ENCODE results near the gene STK38. TPM values are rescaled to one million over a fixed set of nuclear protein-coding genes. Genes with fewer than 3 reads are reported as not detected.

Gene STK38
- total and polyA plus RNA-seq, 9 of the 15 experiments (the other 6 are each of a cell fraction or from before 2014, with no cell fraction given) = 5.7 to 28.7 (median 19.5) TPM

- TF ChIP-seq FOXO4 (CRISPR knock-in tag; IDR thresholded peaks at IDR 0.05) (no peak), ZNF79 (CRISPR knock-in tag; IDR thresholded peaks at IDR 0.05; ENCODE audit: low read depth) (no peak), ZEB2 (IDR thresholded peaks at IDR 0.05) (0 out of 2 replicates have a peak, but pooled peaks have one; percentile 36), ARID1B (IDR thresholded peaks at IDR 0.05) (peak; percentile 56; the same call in 1 of the 2 replicates), E2F8 (IDR thresholded peaks at IDR 0.05; ENCODE audit: low read depth, partially characterized antibody) (peak; percentile 48), ZNF408 (CRISPR knock-in tag; IDR thresholded peaks at IDR 0.05; ENCODE audit: low read depth) (no peak), POLR2G (IDR thresholded peaks at IDR 0.05; ENCODE audit: low read depth, low read length) (peak; percentile 92), CHD7 (IDR thresholded peaks at IDR 0.05; ENCODE audit: low read depth, low read length) (no peak), SRF (CRISPR knock-in tag; IDR thresholded peaks at IDR 0.05) (peak in 1 of 2 experiments; percentile 31; a peak in 1 of 4 replicates)
Observed at GRCh38 chr6:36546920-36547645, at the start of gene STK38 (continued).

All from K562 (cell line).